Gastrocnemius medialis (tissue), 4 donors: Measurements from ENCODE around the gene MPDU1.

Experiments
- CTCF ChIP-seq, 5 experiments: fragments of 450-650 bp in 3 of 5; fragments of 200-600 bp in 2 of 5; sonication (generic) in 2 of 5; IDR thresholded peaks in 4 of 5; conservative IDR thresholded peaks in 1 of 5; 1 replicate in 4 of 5; 2 replicates in 1 of 5; pipeline ENCODE4 v1.5.1; 2016 to 2019; ENCODE audit warnings: antibody characterized with exemption in 5 of 5, mild to moderate bottlenecking in 3 of 5, moderate library complexity in 3 of 5
- POLR2A ChIP-seq, 2 donors: fragments of 450-650 bp; IDR thresholded peaks; one replicate each; pipeline ENCODE4 v1.6.1; 2017; ENCODE audit warnings: antibody characterized with exemption in 2 of 2, mild to moderate bottlenecking in 2 of 2, moderate library complexity in 2 of 2

DNA sequence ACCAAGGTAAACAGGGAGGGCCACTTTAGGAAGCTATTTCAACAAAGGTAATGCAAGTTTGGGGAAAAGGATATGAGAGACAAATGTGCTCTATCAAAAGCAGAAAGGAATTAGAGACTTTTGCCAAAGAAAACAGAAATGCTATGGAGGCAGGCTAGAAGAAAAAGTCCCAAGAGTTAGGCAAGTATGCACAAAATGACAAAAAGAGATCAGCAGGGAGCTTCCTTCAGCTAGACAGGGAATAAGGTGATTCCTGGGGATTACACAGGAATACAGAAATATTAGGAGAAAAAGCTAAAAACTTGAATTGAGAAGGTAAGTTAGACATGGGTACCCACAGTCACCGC lies 28.6 kb downstream of the MPDU1 start:
- TF ChIP-seq CTCF (IDR thresholded peaks at IDR 0.05 in 4 of 5, conservative IDR thresholded peaks at IDR 0.05 in 1 of 5) = no peak
- TF ChIP-seq POLR2A (IDR thresholded peaks at IDR 0.05) = no peak
